CD14-positive monocyte (primary cell): ENCODE results near the gene G2E3. TPM values are rescaled to one million over a fixed set of nuclear protein-coding genes. Genes with fewer than 3 reads are reported as not detected.

Experiments used
- DNase-seq, 3 donors: peaks; one replicate each; pipeline ENCODE4 v3.0.0-alpha.2; 2011 to 2022
- H2AFZ ChIP-seq: 2 replicates; pipeline ENCODE4 v1.6.0; 2012; ENCODE audit warnings: mild to moderate bottlenecking, low read depth, low read length, inconsistent platforms; ENCODE audit not compliant: insufficient read depth, poor library complexity, severe bottlenecking
- H3K27ac ChIP-seq, 2 donors: 1 replicate in 1 of 2; 2 replicates in 1 of 2; pipeline ENCODE4 v1.5.1; 2012 to 2013; ENCODE audit warnings: low read length in 2 of 2, control low read depth in 1 of 2, inconsistent platforms in 1 of 2, low read depth in 1 of 2, mild to moderate bottlenecking in 1 of 2
- H3K27me3 ChIP-seq, 2 donors: one replicate each; pipeline versions ENCODE4 v1.6.0 to v1.6.1; 2011 to 2013; ENCODE audit warnings: low read length in 2 of 2; ENCODE audit not compliant: control insufficient read depth in 2 of 2, insufficient read depth in 2 of 2
- H3K36me3 ChIP-seq, 2 donors: replicated peaks in 1 of 2; 1 replicate in 1 of 2; 2 replicates in 1 of 2; pipeline versions ENCODE4 v1.5.1 to v1.6.1; 2012 to 2013; ENCODE audit warnings: low read length in 2 of 2, control low read depth in 1 of 2, inconsistent platforms in 1 of 2, mild to moderate bottlenecking in 1 of 2; ENCODE audit not compliant: insufficient read depth in 2 of 2, control insufficient read depth in 1 of 2
- H3K4me1 ChIP-seq, 2 donors: 1 replicate in 1 of 2; 2 replicates in 1 of 2; pipeline versions ENCODE4 v1.5.1 to v1.6.1; 2012 to 2013; ENCODE audit warnings: low read length in 2 of 2, control low read depth in 1 of 2, inconsistent platforms in 1 of 2, mild to moderate bottlenecking in 1 of 2, moderate library complexity in 1 of 2; ENCODE audit not compliant: insufficient read depth in 2 of 2, control insufficient read depth in 1 of 2
- H3K4me2 ChIP-seq: replicated peaks from 2 replicates; pipeline ENCODE3; 2012; ENCODE audit warnings: low read length, moderate library complexity, mild to moderate bottlenecking; ENCODE audit not compliant: poor library complexity, severe bottlenecking; ENCODE audit errors: extremely low read depth
- H3K4me3 ChIP-seq, 3 experiments: fragments of 200-600 bp in 1 of 3; sonication (generic) in 1 of 3; replicated peaks in 1 of 3; 1 replicate in 2 of 3; 2 replicates in 1 of 3; pipeline ENCODE4 v1.5.1; 2011 to 2013; ENCODE audit warnings: low read length in 3 of 3, mild to moderate bottlenecking in 3 of 3, control low read depth in 2 of 3, low read depth in 2 of 3, inconsistent platforms in 1 of 3, moderate library complexity in 1 of 3
- H3K79me2 ChIP-seq: 2 replicates; pipeline ENCODE4 v1.6.0; 2012; ENCODE audit warnings: mild to moderate bottlenecking, control low read depth, inconsistent platforms, low read length, moderate library complexity; ENCODE audit not compliant: insufficient read depth
- H3K9ac ChIP-seq: 2 replicates; pipeline ENCODE4 v1.6.0; 2017; ENCODE audit warnings: low read length, mild to moderate bottlenecking; ENCODE audit not compliant: insufficient read depth, poor library complexity, severe bottlenecking
- H3K9me3 ChIP-seq, 2 donors: replicated peaks in 1 of 2; 1 replicate in 1 of 2; 2 replicates in 1 of 2; pipeline versions ENCODE4 v1.5.1 to v1.6.1; 2012 to 2013; ENCODE audit warnings: low read length in 2 of 2, control low read depth in 1 of 2; ENCODE audit not compliant: control insufficient read depth in 1 of 2, insufficient read depth in 1 of 2
- H4K20me1 ChIP-seq: 2 replicates; pipeline ENCODE4 v1.6.0; 2012; ENCODE audit warnings: mild to moderate bottlenecking, low read length, control low read depth, moderate library complexity; ENCODE audit not compliant: insufficient read depth
- H3K27ac Mint-ChIP-seq, 7 donors: one replicate each; pipeline ENCODE4 v1.8.0; 2020; ENCODE audit warnings: mild to moderate bottlenecking in 7 of 7, mixed read lengths in 7 of 7, moderate library complexity in 6 of 7, inconsistent platforms in 2 of 7
- H3K27me3 Mint-ChIP-seq, 3 donors: one replicate each; pipeline ENCODE4 v1.8.0; 2021 to 2022; ENCODE audit warnings: low read depth in 3 of 3, mild to moderate bottlenecking in 3 of 3, mixed read lengths in 3 of 3, moderate library complexity in 3 of 3, inconsistent platforms in 1 of 3
- H3K36me3 Mint-ChIP-seq, 2 donors: one replicate each; pipeline ENCODE4 v1.8.0; 2020; ENCODE audit warnings: mixed read lengths in 2 of 2, inconsistent platforms in 1 of 2, mild to moderate bottlenecking in 1 of 2
- H3K4me1 Mint-ChIP-seq: one replicate; pipeline ENCODE4 v1.8.0; 2020; ENCODE audit warnings: mild to moderate bottlenecking, mixed read lengths
- H3K4me3 Mint-ChIP-seq, 2 donors: one replicate each; pipeline ENCODE4 v1.8.0; 2020; ENCODE audit warnings: mild to moderate bottlenecking in 2 of 2, mixed read lengths in 2 of 2, moderate library complexity in 1 of 2
- H3K9me3 Mint-ChIP-seq, 7 donors: one replicate each; pipeline ENCODE4 v1.8.0; 2020 to 2022; ENCODE audit warnings: mixed read lengths in 7 of 7, mild to moderate bottlenecking in 6 of 7, moderate library complexity in 6 of 7, inconsistent platforms in 2 of 7
- CTCF ChIP-seq: fragments of 200-600 bp; IDR thresholded peaks from one replicate; pipeline ENCODE4 v1.8.0; 2022; ENCODE audit warnings: antibody characterized with exemption, mild to moderate bottlenecking
- WGBS: methylation state at CpG from one replicate; pipeline ENCODE4 v1.1.5; 2013; ENCODE audit warnings: missing lambda C conversion rate; ENCODE audit not compliant: insufficient coverage; 5-methylcytosine and 5-hydroxymethylcytosine counted together
- intact Hi-C, 2 donors: fragments of 100-400 bp; cut with micrococcal nuclease; formaldehyde crosslinking; loops; one replicate each; pipeline versions ENCODE4 v1.15.0 to v1.15.1; 2023
- polyA plus RNA-seq, 3 donors: library from polyadenylated mRNA; depleted of rRNA in 1 of 3; unstranded in 2 of 3; stranded (reverse) in 1 of 3; fragments of 300-500 nt in 2 of 3; fragments of >200 nt in 1 of 3; fragmentation: Illumina TruSeq in 2 of 3; gene quantifications; 1 replicate in 2 of 3; 2 replicates in 1 of 3; pipeline ENCODE4 v1.2.3, GENCODE V29; 2012 to 2021

G2E3 gene
- polyA plus RNA-seq, 3 donors = 5.6 to 12.1 (median 5.6) TPM

- Mint-ChIP-seq H3K27ac (no peak overlapping the region), H3K36me3 (no peaks in the 10 kb centered on the region), H3K27me3 (no peaks in the 10 kb centered on the region), H3K9me3 (no peaks in the 10 kb centered on the region), H3K4me1 (peaks cover 2% of the 10 kb centered on the region), H3K4me3 (no peak overlapping the region)
- H3K36me3 ChIP-seq = no peaks in the 10 kb centered on the region
- no peaks in the 10 kb centered on the region for H3K27me3 ChIP-seq
- peak in 1 of 3 donors; percentile 21 for DNase-seq
- H3K4me3 ChIP-seq = no peak overlapping the region
- no peaks in the 10 kb centered on the region for H3K79me2 ChIP-seq
- H4K20me1 ChIP-seq = no peaks in the 10 kb centered on the region
- TF ChIP-seq CTCF = peak; percentile 87
- H3K27ac ChIP-seq = no peak overlapping the region
- peak overlapping the region; percentile 25 for H2AFZ ChIP-seq
- H3K4me2 ChIP-seq = no peak overlapping the region
- H3K4me1 ChIP-seq = no peaks in the 10 kb centered on the region
- H3K9ac ChIP-seq = no peak overlapping the region
- no peaks in the 10 kb centered on the region for H3K9me3 ChIP-seq
- no CpG with 5 or more reads among the region's 9 CpGs for WGBS
- intact Hi-C loops = no loop called here
Measured at GRCh38 chr14:30521899-30522736, 36.8 kb upstream of the G2E3 start.

- WGBS = no CpG with 5 or more reads among the region's 2 CpGs
- DNase-seq = no peak
- Histone ChIP-seq H3K36me3 (no peaks in the 10 kb centered on the region), H3K27ac (no peak overlapping the region), H3K9ac (no peak overlapping the region), H4K20me1 (no peaks in the 10 kb centered on the region), H3K4me1 (no peaks in the 10 kb centered on the region), H2AFZ (no peak overlapping the region), H3K79me2 (no peaks in the 10 kb centered on the region), H3K27me3 (no peaks in the 10 kb centered on the region), H3K4me3 (no peak overlapping the region), H3K4me2 (no peak overlapping the region), H3K9me3 (no peaks in the 10 kb centered on the region)
- H3K36me3 Mint-ChIP-seq = no peaks in the 10 kb centered on the region
- H3K4me3 Mint-ChIP-seq = no peak overlapping the region
- peaks cover 0 to 2% (median 2%) of the 10 kb centered on the region in 3 donors for H3K27me3 Mint-ChIP-seq
- peaks cover 0 to 3% (median 0%) of the 10 kb centered on the region in 7 donors for H3K9me3 Mint-ChIP-seq
- no peak overlapping the region for H3K27ac Mint-ChIP-seq
- intact Hi-C loops = no loop called here
- peaks cover 2% of the 10 kb centered on the region for H3K4me1 Mint-ChIP-seq
- TF ChIP-seq CTCF = no peak
Measured at GRCh38 chr14:30525833-30526232, 33.1 kb upstream of the G2E3 start.
